GM19395 (cell line): ENCODE results near the gene NAA80.
"Not testable (repeated sequence)": the region's sequence is repeated elsewhere in the genome, so short reads cannot be mapped to it uniquely, and the experiment has no call there.

ENCODE experiments used
- ATAC-seq: cut with Tn5 transposase; IDR thresholded peaks from one replicate; pipeline ENCODE4 v1.9.1; 2021; ENCODE audit warnings: mild to moderate bottlenecking, moderate library complexity; ENCODE audit not compliant: unreplicated experiment

Gene NAA80

GRCh38 chr3:50316657-50317242 is 17.5 kb upstream of the NAA80 start:
- ATAC-seq: no peak

GRCh38 chr3:50314816-50315215 is 15.6 kb upstream of the NAA80 start:
- no peak for ATAC-seq

GRCh38 chr3:50314342-50314741 is 15.1 kb upstream of the NAA80 start:
- ATAC-seq: no peak

GRCh38 chr3:50312041-50312440 is 12.8 kb upstream of the NAA80 start:
- ATAC-seq: not testable (repeated sequence)

GRCh38 chr3:50304601-50305000 is 5.4 kb upstream of the NAA80 start:
- no peak for ATAC-seq

GRCh38 chr3:50303013-50303815 is 4.0 kb upstream of the NAA80 start, which contains the start of gene HYAL1:
Gene HYAL1 (minus strand): TSS chr3:50303574. CDS start chr3:50302956, 618 bp downstream.
- no peak for ATAC-seq

GRCh38 chr3:50302095-50303012 is 3.1 kb upstream of the NAA80 start:
- no peak for ATAC-seq

- ATAC-seq: no peak
Measured at GRCh38 chr3:50300681-50301254, 1.6 kb upstream of the NAA80 start.

GRCh38 chr3:50299929-50300680 is 900 bp upstream of the NAA80 start:
- peak; percentile 0 for ATAC-seq

GRCh38 chr3:50299638-50299928 is 378 bp upstream of the NAA80 start:
- no peak for ATAC-seq

- ATAC-seq: no peak
Measured at GRCh38 chr3:50297896-50298725, 1.1 kb downstream of the NAA80 start.

GRCh38 chr3:50297384-50297775 is 1.8 kb downstream of the NAA80 start:
- ATAC-seq: no peak

GRCh38 chr3:50296721-50297383 is 2.4 kb downstream of the NAA80 start:
- no peak for ATAC-seq

- no peak for ATAC-seq
Measured at GRCh38 chr3:50295553-50296431, 3.4 kb downstream of the NAA80 start.

GRCh38 chr3:50294492-50295403 is 4.5 kb downstream of the NAA80 start:
- no peak for ATAC-seq

GRCh38 chr3:50294089-50294488 is 5.1 kb downstream of the NAA80 start:
- no peak for ATAC-seq
